ENCODE measurements around the gene VSNL1. TPM values are rescaled to one million over a fixed set of nuclear protein-coding genes. Genes with fewer than 3 reads are reported as not detected.

VSNL1 gene
- total RNA-seq, 2 donors from 2014 or later: not detected

DNA sequence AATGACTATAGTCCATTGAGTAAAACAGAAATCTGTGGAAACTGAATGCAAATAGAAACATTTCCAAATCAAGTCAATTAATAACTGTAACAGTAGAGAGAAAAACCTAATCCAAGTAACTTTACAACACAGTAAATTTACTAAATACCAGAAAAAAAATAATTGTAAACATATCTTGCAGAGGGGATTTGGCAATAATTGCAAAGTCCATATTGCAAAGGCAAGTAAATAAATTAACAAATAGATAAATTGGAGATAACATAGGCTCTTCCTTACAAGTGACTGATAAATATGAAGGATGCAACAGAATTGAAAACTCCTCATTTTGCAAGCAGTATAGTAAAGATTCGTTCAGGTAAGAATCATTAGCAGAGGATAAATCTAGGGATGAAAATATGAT is 148.1 kb downstream of the VSNL1 start:
- H3K27ac ChIP-seq: no peak overlapping the region
- TF ChIP-seq, protein P1, sequence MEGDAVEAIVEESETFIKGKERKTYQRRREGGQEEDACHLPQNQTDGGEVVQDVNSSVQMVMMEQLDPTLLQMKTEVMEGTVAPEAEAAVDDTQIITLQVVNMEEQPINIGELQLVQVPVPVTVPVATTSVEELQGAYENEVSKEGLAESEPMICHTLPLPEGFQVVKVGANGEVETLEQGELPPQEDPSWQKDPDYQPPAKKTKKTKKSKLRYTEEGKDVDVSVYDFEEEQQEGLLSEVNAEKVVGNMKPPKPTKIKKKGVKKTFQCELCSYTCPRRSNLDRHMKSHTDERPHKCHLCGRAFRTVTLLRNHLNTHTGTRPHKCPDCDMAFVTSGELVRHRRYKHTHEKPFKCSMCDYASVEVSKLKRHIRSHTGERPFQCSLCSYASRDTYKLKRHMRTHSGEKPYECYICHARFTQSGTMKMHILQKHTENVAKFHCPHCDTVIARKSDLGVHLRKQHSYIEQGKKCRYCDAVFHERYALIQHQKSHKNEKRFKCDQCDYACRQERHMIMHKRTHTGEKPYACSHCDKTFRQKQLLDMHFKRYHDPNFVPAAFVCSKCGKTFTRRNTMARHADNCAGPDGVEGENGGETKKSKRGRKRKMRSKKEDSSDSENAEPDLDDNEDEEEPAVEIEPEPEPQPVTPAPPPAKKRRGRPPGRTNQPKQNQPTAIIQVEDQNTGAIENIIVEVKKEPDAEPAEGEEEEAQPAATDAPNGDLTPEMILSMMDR (IDR thresholded peaks at IDR 0.05): no peak
- no peaks in the 10 kb centered on the region for H3K4me1 ChIP-seq (ENCODE audit: control insufficient read depth in 1 of 2, low read depth in 2 of 2)
- no peak for DNase-seq (ENCODE audit: low spot score)
- H3K4me3 ChIP-seq: no peak overlapping the region
- H3K9me3 ChIP-seq: no peaks in the 10 kb centered on the region
- no peaks in the 10 kb centered on the region for H3K27me3 ChIP-seq (replicated peaks; ENCODE audit: insufficient read depth)
- ATAC-seq (ENCODE audit: insufficient number of reproducible peaks, low FRiP score, low read depth): no peak
- peaks cover 14% of the 10 kb centered on the region for H3K36me3 ChIP-seq

GRCh38 chr2:17689010-17689409 is 148.5 kb downstream of the VSNL1 start:
- TF ChIP-seq, protein P1 (IDR thresholded peaks at IDR 0.05): no peak
- H3K9me3 ChIP-seq: no peaks in the 10 kb centered on the region
- no peaks in the 10 kb centered on the region for H3K27me3 ChIP-seq (replicated peaks; ENCODE audit: insufficient read depth)
- ATAC-seq (ENCODE audit: insufficient number of reproducible peaks, low FRiP score, low read depth) (no peak), DNase-seq (ENCODE audit: low spot score) (no peak)
- H3K36me3 ChIP-seq: peaks cover 14% of the 10 kb centered on the region
- H3K27ac ChIP-seq: no peak overlapping the region
- no peak overlapping the region for H3K4me3 ChIP-seq
- no peaks in the 10 kb centered on the region for H3K4me1 ChIP-seq (ENCODE audit: control insufficient read depth in 1 of 2, low read depth in 2 of 2)

DNA sequence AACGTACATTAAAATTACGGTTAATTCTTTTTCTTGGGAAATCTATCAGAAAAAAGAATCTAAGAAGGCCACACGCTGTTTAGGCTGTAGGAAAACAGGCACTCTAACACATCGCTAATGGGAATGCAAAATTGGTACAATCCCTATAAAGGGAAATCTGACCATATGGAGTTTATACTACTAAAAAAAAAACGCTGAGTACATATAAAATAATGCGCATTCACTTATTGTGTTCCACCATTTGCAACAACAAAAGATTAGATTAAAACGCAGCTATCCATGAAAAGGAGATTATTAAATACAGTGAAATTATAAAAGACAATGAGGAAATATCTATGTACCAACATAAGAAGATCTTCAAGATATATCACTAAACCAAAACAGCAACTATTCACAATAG is 150.3 kb downstream of the VSNL1 start:
- H3K27me3 ChIP-seq (replicated peaks; ENCODE audit: insufficient read depth): no peaks in the 10 kb centered on the region
- peaks cover 16% of the 10 kb centered on the region for H3K36me3 ChIP-seq
- DNase-seq (ENCODE audit: low spot score) (no peak), ATAC-seq (ENCODE audit: insufficient number of reproducible peaks, low FRiP score, low read depth) (no peak)
- H3K4me3 ChIP-seq: no peak overlapping the region
- no peak overlapping the region for H3K27ac ChIP-seq
- TF ChIP-seq, protein P1 (IDR thresholded peaks at IDR 0.05): no peak
- H3K9me3 ChIP-seq: no peaks in the 10 kb centered on the region
- H3K4me1 ChIP-seq (ENCODE audit: control insufficient read depth in 1 of 2, low read depth in 2 of 2): no peaks in the 10 kb centered on the region

Other genes starting within 250 kb of the VSNL1 start
- gene RAD51AP2, start 22.3 kb upstream of the VSNL1 start, total RNA-seq: not detected
- gene SMC6, start 213.1 kb downstream of the VSNL1 start, total RNA-seq: 10 to 100 TPM; 10.4 to 13.4 TPM
- 1 to 10 TPM; 3.7 to 4.9 TPM for gene GEN1, start 213.4 kb downstream of the VSNL1 start, total RNA-seq

All from thoracic aorta (tissue), 2 donors.